K562 (cell line): ENCODE results near the gene GRHL3. TPM values are rescaled to one million over a fixed set of nuclear protein-coding genes. Genes with fewer than 3 reads are reported as not detected.
A peak's percentile ranks its signal among the peaks of the same experiment; 100 is the strongest.

Source experiments
- HCFC1 ChIP-seq: IDR thresholded peaks from 2 replicates; pipeline ENCODE4 v1.6.1; 2012; ENCODE audit warnings: low read depth, low read length, improper control_type of control experiment
- HDAC3 ChIP-seq: fragments of 450-650 bp; IDR thresholded peaks from 2 replicates; pipeline ENCODE4 v1.6.1; 2018; ENCODE audit warnings: borderline replicate concordance, mild to moderate bottlenecking, moderate library complexity; ENCODE audit not compliant: partially characterized antibody
- PCBP2 ChIP-seq: fragments of 200-400 bp; formaldehyde crosslinking; IDR thresholded peaks from 2 replicates; pipeline ENCODE4 v1.6.1; 2018; ENCODE audit warnings: low read length, low read depth, mild to moderate bottlenecking, moderate library complexity; ENCODE audit not compliant: poor library complexity, severe bottlenecking
- PML ChIP-seq: IDR thresholded peaks from 2 replicates; pipeline ENCODE4 v1.6.1; 2012; ENCODE audit warnings: low read length, inconsistent platforms
- TCF3 ChIP-seq: sonication (generic); formaldehyde crosslinking; IDR thresholded peaks from 2 replicates; pipeline ENCODE4 v1.4.0; 2020; ENCODE audit warnings: mild to moderate bottlenecking, missing genetic modification reagents
- TFAP4 ChIP-seq: sonication (generic); formaldehyde crosslinking; IDR thresholded peaks from 2 replicates; pipeline ENCODE4 v1.8.0; 2022; ENCODE audit warnings: missing genetic modification reagents, mild to moderate bottlenecking, moderate library complexity, borderline replicate concordance
- ZBTB40 ChIP-seq, 2 experiments: fragments of 450-650 bp in 1 of 2; sonication (generic) in 1 of 2; formaldehyde crosslinking in 1 of 2; IDR thresholded peaks; 2 replicates each; pipeline versions ENCODE4 v1.7.1 to v1.9.0; 2016 to 2022; ENCODE audit warnings: inconsistent platforms in 1 of 2, mild to moderate bottlenecking in 1 of 2, missing genetic modification reagents in 1 of 2
- polyA plus RNA-seq, 8 experiments: library from polyadenylated mRNA; depleted of rRNA in 4 of 8; stranded (reverse) in 5 of 8; unstranded in 3 of 8; fragments of >200 nt; fragmentation: Nextera tagmentation in 2 of 8; fragmentation: Illumina TruSeq in 1 of 8; extraction: Ambion mirVana in 2 of 8; extraction: Trizol in 1 of 8; gene quantifications; 2 replicates each; pipeline versions ENCODE4 v1.2.1 to v1.2.3, GENCODE V29; 2011 to 2014; ENCODE audit warnings: inconsistent platforms in 1 of 8, missing spikeins in 1 of 8
- total RNA-seq, 7 experiments: library from RNA; depleted of rRNA in 6 of 7; stranded (reverse); fragments of >200 nt in 6 of 7; fragmentation: Illumina TruSeq in 2 of 7; extraction: Trizol in 2 of 7; gene quantifications; 2 replicates each; pipeline versions ENCODE4 v1.2.1 to v1.2.3, GENCODE V29; 2011 to 2021; ENCODE audit warnings: low replicate concordance in 1 of 7

GRHL3 gene
- total and polyA plus RNA-seq, 9 of the 15 experiments (the other 6 are each of a cell fraction or from before 2014, with no cell fraction given), result 0.01 to 0.04 TPM; not detected in 7

- peak; percentile 71; the same call in 1 of the 2 replicates for TF ChIP-seq TFAP4 (CRISPR knock-in tag)
- peak; percentile 24; the same call in 1 of the 2 replicates for TF ChIP-seq HCFC1
- TF ChIP-seq TCF3 (CRISPR knock-in tag), result peak; percentile 55
- peak; percentile 32; the same call in 1 of the 2 replicates for TF ChIP-seq ZBTB40 (IDR thresholded peaks at IDR 0.05)
- TF ChIP-seq ZBTB40 (CRISPR knock-in tag; IDR thresholded peaks at IDR 0.05), result no peak
- no peak for TF ChIP-seq PCBP2
- peak; percentile 39; the same call in 1 of the 2 replicates for TF ChIP-seq PML
- TF ChIP-seq HDAC3, result no peak
- TF ChIP-seq, all 486 proteins: peak for 109
Observed at GRCh38 chr1:24321697-24322469, 2.7 kb downstream of the GRHL3 start (continued).
